GM12878 (cell line): ENCODE results near the gene POLR3F. TPM values are rescaled to one million over a fixed set of nuclear protein-coding genes. Genes with fewer than 3 reads are reported as not detected.

Experiments
- BCLAF1 ChIP-seq: fragments of 450-650 bp; IDR thresholded peaks from 2 replicates; pipeline ENCODE4 v1.6.1; 2017; ENCODE audit warnings: antibody characterized with exemption, mild to moderate bottlenecking, moderate library complexity
- E4F1 ChIP-seq: fragments of 450-650 bp; IDR thresholded peaks from 2 replicates; pipeline ENCODE4 v1.6.1; 2018; ENCODE audit warnings: borderline replicate concordance, mild to moderate bottlenecking; ENCODE audit not compliant: partially characterized antibody
- EED ChIP-seq: sonication (generic); IDR thresholded peaks from 2 replicates; pipeline ENCODE4 v1.6.1; 2016; ENCODE audit warnings: antibody characterized with exemption, low read depth
- EP300 ChIP-seq, 2 experiments: fragments of 150-350 bp in 1 of 2; IDR thresholded peaks; 2 replicates each; pipeline ENCODE4 v1.6.1; 2011 to 2012; ENCODE audit warnings: low read depth in 2 of 2, low read length in 2 of 2, borderline replicate concordance in 1 of 2, improper control_type of control experiment in 1 of 2, inconsistent platforms in 1 of 2; ENCODE audit not compliant: control insufficient read depth in 1 of 2
- FOS ChIP-seq: IDR thresholded peaks from 3 replicates; pipeline ENCODE4 v1.6.1; 2011; ENCODE audit warnings: borderline replicate concordance; ENCODE audit not compliant: insufficient read length; ENCODE audit errors: extremely low read depth
- JUND ChIP-seq: IDR thresholded peaks from 2 replicates; pipeline ENCODE4 v1.6.1; 2012; ENCODE audit warnings: low read depth, mild to moderate bottlenecking, low read length, improper control_type of control experiment, moderate library complexity
- MXI1 ChIP-seq: fragments of 150-350 bp; IDR thresholded peaks from 2 replicates; pipeline ENCODE4 v1.6.1; 2011; ENCODE audit warnings: low read depth, mild to moderate bottlenecking, inconsistent platforms, low read length, improper control_type of control experiment
- NFIC ChIP-seq: IDR thresholded peaks from 2 replicates; pipeline ENCODE4 v1.6.1; 2012; ENCODE audit warnings: low read depth, mild to moderate bottlenecking, inconsistent platforms, low read length, moderate library complexity
- POLR2AphosphoS5 ChIP-seq: IDR thresholded peaks from 2 replicates; pipeline ENCODE4 v1.6.1; 2011; ENCODE audit warnings: mild to moderate bottlenecking, low read length, inconsistent platforms
- PRDM15 ChIP-seq: fragments of 450-650 bp; formaldehyde crosslinking; IDR thresholded peaks from 2 replicates; pipeline ENCODE4 v1.4.0; 2020; ENCODE audit warnings: mild to moderate bottlenecking, moderate library complexity
- SP1 ChIP-seq: IDR thresholded peaks from one replicate; pipeline ENCODE4 v1.6.1; 2011; ENCODE audit warnings: low read depth, low read length
- SREBF1 ChIP-seq: IDR thresholded peaks from 2 replicates; pipeline ENCODE4 v1.6.1; 2012; ENCODE audit warnings: mild to moderate bottlenecking, low read length
- YBX1 ChIP-seq: fragments of 450-650 bp; IDR thresholded peaks from 2 replicates; pipeline ENCODE4 v1.6.1; 2016; ENCODE audit warnings: antibody characterized with exemption
- ZNF274 ChIP-seq: IDR thresholded peaks from one replicate; pipeline ENCODE4 v1.8.0; 2011; ENCODE audit not compliant: insufficient read length, insufficient read depth
- ZNF687 ChIP-seq: fragments of 450-650 bp; IDR thresholded peaks from 2 replicates; pipeline ENCODE4 v1.6.1; 2017; ENCODE audit warnings: mild to moderate bottlenecking, moderate library complexity
- polyA plus RNA-seq, 11 experiments: library from polyadenylated mRNA; depleted of rRNA in 4 of 11; unstranded in 6 of 11; stranded (reverse) in 5 of 11; fragments of >200 nt; fragmentation: Nextera tagmentation in 4 of 11; fragmentation: Illumina TruSeq in 1 of 11; extraction: Ambion mirVana in 4 of 11; extraction: Trizol in 1 of 11; gene quantifications; 1 replicate in 1 of 11; 2 replicates in 10 of 11; pipeline versions ENCODE4 v1.2.1 to v1.2.3, GENCODE V29; 2011 to 2016; ENCODE audit warnings: inconsistent platforms in 2 of 11, missing spikeins in 2 of 11, low read depth in 1 of 11
- total RNA-seq, 4 experiments: library from RNA; depleted of rRNA in 3 of 4; stranded (reverse); fragments of >200 nt in 3 of 4; fragmentation: Illumina TruSeq in 1 of 4; extraction: Trizol in 1 of 4; gene quantifications; 2 replicates each; pipeline versions ENCODE4 v1.2.1 to v1.2.3, GENCODE V29; 2013 to 2021

Gene POLR3F
- total and polyA plus RNA-seq, 10 of the 15 experiments (the other 5 are each of a cell fraction or from before 2014, with no cell fraction given), result 8.7 to 18.1 (median 12.6) TPM

- TF ChIP-seq ZNF687 (peak; percentile 19; the same call in 1 of the 2 replicates), PRDM15 (CRISPR knock-in tag) (no peak), SP1 (no peak), E4F1 (no peak), EED (0 out of 2 replicates have a peak, but pooled peaks have one; percentile 26), BCLAF1 (no peak), POLR2AphosphoS5 (0 out of 2 replicates have a peak, but pooled peaks have one; percentile 28), SREBF1 (peak; percentile 83), YBX1 (no peak), NFIC (no peak), MXI1 (peak; percentile 33; the same call in 1 of the 2 replicates), EP300 (IDR thresholded peaks at IDR 0.05; ENCODE audit: borderline replicate concordance in 1 of 2, control insufficient read depth in 1 of 2, low read depth in 2 of 2, low read length in 2 of 2) (no peak), JUND (no peak), FOS (no peak), ZNF274 (no peak)
Observed at GRCh38 chr20:18496740-18497592, 29.8 kb downstream of the POLR3F start, which contains the start of gene RBBP9 (continued).
